ENCODE results near the gene COPG2. TPM values are rescaled to one million over a fixed set of nuclear protein-coding genes. Genes with fewer than 3 reads are reported as not detected.

The COPG2 gene
- total RNA-seq, 1 experiment from 2014 or later: 77.7 TPM

DNA sequence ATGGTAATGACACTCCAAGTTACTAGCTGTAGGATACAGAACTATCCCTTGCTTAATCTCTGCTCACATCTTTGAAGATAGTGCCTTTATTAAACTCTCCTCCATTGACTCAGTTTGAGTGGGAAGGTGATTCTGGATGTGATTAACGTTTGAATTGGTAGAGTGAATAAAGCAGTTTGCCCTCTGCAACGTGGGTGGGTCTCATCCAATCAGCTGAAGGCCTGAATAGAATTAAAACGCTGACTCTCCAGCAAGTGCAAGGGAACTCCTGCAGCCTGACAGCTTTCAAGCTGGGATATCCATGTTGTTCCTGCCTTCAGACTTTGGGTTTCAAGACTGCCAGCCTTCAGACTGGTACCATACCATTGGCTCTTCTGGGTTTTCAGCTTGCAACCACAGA lies 43.9 kb upstream of the COPG2 start:
- H2BK20ac ChIP-seq (ENCODE audit: low read depth, low read length, poor library complexity, severe bottlenecking): no peak overlapping the region
- H3K9me3 ChIP-seq (ENCODE audit: control insufficient read depth, low read depth, low read length): no peaks in the 10 kb centered on the region
- no CpG with 5 or more reads among the region's 3 CpGs for WGBS (ENCODE audit: extremely low coverage, insufficient read length, low lambda C conversion rate)
- no peaks in the 10 kb centered on the region for H3K9me3 Mint-ChIP-seq
- no peaks in the 10 kb centered on the region for H3K4me1 ChIP-seq (ENCODE audit: insufficient read depth, low read length)
- no peaks in the 10 kb centered on the region for H3K23me2 ChIP-seq (ENCODE audit: insufficient read length, low read depth, low read length, poor library complexity, severe bottlenecking)
- no peak overlapping the region for H2BK12ac ChIP-seq (ENCODE audit: insufficient read length, low read depth, low read length)
- H3K27me3 ChIP-seq (ENCODE audit: insufficient read depth, low read length): no peaks in the 10 kb centered on the region
- H3K79me2 ChIP-seq (ENCODE audit: insufficient read depth, low read length): no peaks in the 10 kb centered on the region
- no peaks in the 10 kb centered on the region for H4K20me1 ChIP-seq (ENCODE audit: control insufficient read depth, insufficient read depth, insufficient read length)
- H3K27ac ChIP-seq (ENCODE audit: insufficient read length, low read depth, low read length): no peak overlapping the region
- no peak overlapping the region for H3K4me3 Mint-ChIP-seq
- no peak overlapping the region for H3K14ac ChIP-seq (ENCODE audit: insufficient read depth, low read length)
- H4K91ac ChIP-seq (ENCODE audit: insufficient read length, low read depth, low read length): no peak overlapping the region
- H2BK5ac ChIP-seq (ENCODE audit: insufficient read length, low read length): no peak overlapping the region
- no peaks in the 10 kb centered on the region; the same call in 1 of the 2 replicates for H3K27me3 Mint-ChIP-seq (ENCODE audit: low read depth)
- DNase-seq: no peak
- no peaks in the 10 kb centered on the region for H3K36me3 Mint-ChIP-seq (ENCODE audit: insufficient read depth in 1 of 3, low read depth in 3 of 3)
- no peak overlapping the region for H3K18ac ChIP-seq (ENCODE audit: insufficient read length, low read depth, low read length)
- H4K5ac ChIP-seq (ENCODE audit: insufficient read length, low read depth, low read length): no peak overlapping the region
- no peak overlapping the region for H3K27ac Mint-ChIP-seq
- TF ChIP-seq, protein P1, sequence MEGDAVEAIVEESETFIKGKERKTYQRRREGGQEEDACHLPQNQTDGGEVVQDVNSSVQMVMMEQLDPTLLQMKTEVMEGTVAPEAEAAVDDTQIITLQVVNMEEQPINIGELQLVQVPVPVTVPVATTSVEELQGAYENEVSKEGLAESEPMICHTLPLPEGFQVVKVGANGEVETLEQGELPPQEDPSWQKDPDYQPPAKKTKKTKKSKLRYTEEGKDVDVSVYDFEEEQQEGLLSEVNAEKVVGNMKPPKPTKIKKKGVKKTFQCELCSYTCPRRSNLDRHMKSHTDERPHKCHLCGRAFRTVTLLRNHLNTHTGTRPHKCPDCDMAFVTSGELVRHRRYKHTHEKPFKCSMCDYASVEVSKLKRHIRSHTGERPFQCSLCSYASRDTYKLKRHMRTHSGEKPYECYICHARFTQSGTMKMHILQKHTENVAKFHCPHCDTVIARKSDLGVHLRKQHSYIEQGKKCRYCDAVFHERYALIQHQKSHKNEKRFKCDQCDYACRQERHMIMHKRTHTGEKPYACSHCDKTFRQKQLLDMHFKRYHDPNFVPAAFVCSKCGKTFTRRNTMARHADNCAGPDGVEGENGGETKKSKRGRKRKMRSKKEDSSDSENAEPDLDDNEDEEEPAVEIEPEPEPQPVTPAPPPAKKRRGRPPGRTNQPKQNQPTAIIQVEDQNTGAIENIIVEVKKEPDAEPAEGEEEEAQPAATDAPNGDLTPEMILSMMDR (conservative IDR thresholded peaks at IDR 0.05): no peak
- H3K79me1 ChIP-seq (ENCODE audit: insufficient read depth, low read depth, low read length, poor library complexity, severe bottlenecking): no peaks in the 10 kb centered on the region
- H3K4ac ChIP-seq (ENCODE audit: low read depth, low read length): no peak overlapping the region
- H2BK120ac ChIP-seq (ENCODE audit: low read depth, low read length, poor library complexity, severe bottlenecking): no peak overlapping the region
- H2AFZ ChIP-seq (ENCODE audit: low read length): no peak overlapping the region
- H3K9ac ChIP-seq (ENCODE audit: extremely low read depth, insufficient read length, low read length): no peak overlapping the region
- H2AK5ac ChIP-seq (ENCODE audit: insufficient read length, low read length): no peak overlapping the region
- no peak overlapping the region for H3K56ac ChIP-seq (ENCODE audit: insufficient read length, low read depth, low read length)
- no peak overlapping the region for H4K8ac ChIP-seq (replicated peaks; ENCODE audit: insufficient read length, low read depth, low read length)
- H3K4me1 Mint-ChIP-seq: peaks cover 0 to 3% of the 10 kb centered on the region in 2 experiments; a peak in 2 of 4 replicates
- H3K23ac ChIP-seq (ENCODE audit: insufficient read length, low read depth, low read length): no peak overlapping the region
- H3T11ph ChIP-seq (ENCODE audit: low read length): no peak overlapping the region
- no peak overlapping the region for H3K4me2 ChIP-seq (ENCODE audit: insufficient read depth, insufficient read length, low read length)
- no peak overlapping the region for H2BK15ac ChIP-seq (ENCODE audit: low read depth, low read length)
